ENCODE measurements around the gene CHST2. TPM values are rescaled to one million over a fixed set of nuclear protein-coding genes. Genes with fewer than 3 reads are reported as not detected.

CHST2 gene
- total RNA-seq, 1 donor from 2014 or later = 1.7 TPM

Other genes starting within 250 kb of the CHST2 start
- gene PCOLCE2, start 230.7 kb upstream of the CHST2 start, total RNA-seq = 58.2 TPM
- gene PAQR9, start 156.1 kb upstream of the CHST2 start, total RNA-seq = 19.1 TPM
- gene U2SURP, start 118.2 kb upstream of the CHST2 start, total RNA-seq = 40.4 TPM

All from left ventricle myocardium superior (tissue), 1 donor.